A172 (cell line): ENCODE results near the gene EIF1AD. TPM values are rescaled to one million over a fixed set of nuclear protein-coding genes. Genes with fewer than 3 reads are reported as not detected.
"Not testable (repeated sequence)": the region's sequence is repeated elsewhere in the genome, so short reads cannot be mapped to it uniquely, and the experiment has no call there.

Source experiments
- DNase-seq: peaks from one replicate; pipeline ENCODE4 v3.0.0-alpha.2; 2015; ENCODE audit warnings: low spot score
- total RNA-seq: library from RNA; depleted of rRNA; stranded (reverse); fragments of >200 nt; shearing (Covaris generic); gene quantifications from 2 replicates; pipeline ENCODE4 v1.2.3, GENCODE V29; 2014

The EIF1AD gene
- total RNA-seq, 1 experiment from 2014 or later: 54.5 TPM

DNA sequence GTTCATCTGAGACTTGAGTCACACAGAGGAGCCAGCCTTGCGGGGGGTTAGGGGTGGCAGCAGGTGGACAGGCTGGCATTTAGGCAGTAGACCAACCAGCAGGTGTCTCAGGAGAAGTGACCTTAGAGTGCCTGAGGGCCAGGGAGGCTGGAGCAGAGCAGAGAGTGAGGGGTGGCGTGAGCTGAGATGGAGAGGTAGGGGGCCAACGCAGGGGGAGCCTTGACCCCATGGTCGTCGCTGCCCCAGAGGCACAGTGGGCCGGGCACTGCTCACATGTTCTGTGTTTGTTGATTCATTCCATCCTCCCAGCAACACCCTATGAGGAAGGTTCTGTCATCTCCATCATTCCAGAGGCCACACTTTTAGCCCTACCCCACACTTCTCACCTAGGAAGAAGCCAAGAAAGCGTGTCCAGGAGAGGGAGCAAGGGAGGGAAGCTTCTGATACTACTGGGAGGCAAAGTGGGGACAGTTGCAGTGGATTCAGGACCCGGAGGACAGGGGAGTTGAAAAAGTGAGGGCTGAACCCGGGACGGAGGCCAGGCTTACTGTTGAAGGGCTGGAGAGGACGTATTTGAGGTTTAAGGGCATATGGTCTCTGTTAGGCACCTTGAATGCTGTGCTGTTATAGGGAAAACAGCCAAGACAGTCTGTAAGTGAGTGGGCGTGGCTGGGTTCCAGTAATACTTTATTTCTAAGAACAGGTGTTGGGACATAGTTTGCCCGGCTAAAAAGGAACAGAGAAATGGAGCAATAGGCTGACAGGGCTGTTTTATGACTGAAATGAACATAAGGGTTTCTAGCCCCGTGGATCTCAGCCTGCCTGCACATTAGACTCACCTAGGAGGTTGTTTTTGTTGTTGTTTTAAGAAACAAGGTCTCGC, 33.1 kb downstream of the EIF1AD start:
- DNase-seq: no peak

DNA sequence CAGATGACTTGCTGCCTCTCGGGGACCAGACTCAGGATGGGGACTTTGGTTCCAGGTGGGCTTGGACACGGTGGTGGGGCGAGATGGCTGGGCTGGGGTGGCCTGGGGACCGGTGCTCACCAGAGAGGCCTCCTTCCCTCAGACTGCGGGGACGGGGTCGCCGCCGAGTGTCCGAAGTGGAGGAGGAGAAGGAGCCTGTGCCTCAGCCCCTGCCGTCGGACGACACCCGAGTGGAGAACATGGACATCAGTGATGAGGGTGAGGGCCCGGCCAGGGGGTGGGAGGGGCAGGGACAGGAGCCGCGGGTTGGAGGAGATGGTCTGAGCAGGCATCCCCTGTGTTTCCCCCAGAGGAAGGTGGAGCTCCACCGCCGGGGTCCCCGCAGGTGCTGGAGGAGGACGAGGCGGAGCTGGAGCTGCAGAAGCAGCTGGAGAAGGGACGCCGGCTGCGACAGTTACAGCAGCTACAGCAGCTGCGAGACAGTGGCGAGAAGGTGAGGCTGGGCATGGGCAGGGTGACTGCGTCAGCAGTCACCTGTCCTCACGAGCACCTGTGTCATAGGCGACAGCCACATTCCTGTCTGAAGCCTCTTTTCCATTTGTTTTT, 34.5 kb downstream of the EIF1AD start:
- no peak for DNase-seq

DNA sequence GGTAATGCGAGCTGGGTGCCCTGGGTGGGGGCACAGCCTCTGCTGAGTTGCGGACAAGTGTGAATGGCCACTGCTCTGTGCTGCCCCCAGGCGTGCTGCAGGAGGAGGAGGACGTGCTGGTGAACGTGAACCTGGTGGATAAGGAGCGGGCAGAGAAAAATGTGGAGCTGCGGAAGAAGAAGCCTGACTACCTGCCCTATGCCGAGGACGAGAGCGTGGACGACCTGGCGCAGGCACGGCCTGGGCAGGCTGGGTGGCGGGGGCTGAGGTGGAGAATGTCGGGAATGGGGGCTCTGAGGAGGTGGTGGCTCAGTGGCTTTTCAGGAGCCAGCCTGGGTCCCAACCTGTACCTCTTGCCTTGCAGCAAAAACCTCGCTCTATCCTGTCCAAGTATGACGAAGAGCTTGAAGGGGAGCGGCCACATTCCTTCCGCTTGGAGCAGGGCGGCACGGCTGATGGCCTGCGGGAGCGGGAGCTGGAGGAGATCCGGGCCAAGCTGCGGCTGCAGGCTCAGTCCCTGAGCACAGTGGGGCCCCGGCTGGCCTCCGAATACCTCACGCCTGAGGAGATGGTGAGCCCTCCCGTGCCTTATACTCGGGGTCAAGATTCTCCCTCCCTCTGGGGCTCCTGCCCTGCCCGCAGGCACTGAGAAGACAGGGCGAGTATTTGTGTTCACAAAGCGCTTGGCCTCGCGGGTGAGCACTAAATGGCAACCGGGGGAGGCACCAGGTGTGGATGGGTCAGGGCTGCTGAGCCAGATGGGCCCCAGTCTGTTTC, 35.8 kb downstream of the EIF1AD start:
- no peak for DNase-seq

DNA sequence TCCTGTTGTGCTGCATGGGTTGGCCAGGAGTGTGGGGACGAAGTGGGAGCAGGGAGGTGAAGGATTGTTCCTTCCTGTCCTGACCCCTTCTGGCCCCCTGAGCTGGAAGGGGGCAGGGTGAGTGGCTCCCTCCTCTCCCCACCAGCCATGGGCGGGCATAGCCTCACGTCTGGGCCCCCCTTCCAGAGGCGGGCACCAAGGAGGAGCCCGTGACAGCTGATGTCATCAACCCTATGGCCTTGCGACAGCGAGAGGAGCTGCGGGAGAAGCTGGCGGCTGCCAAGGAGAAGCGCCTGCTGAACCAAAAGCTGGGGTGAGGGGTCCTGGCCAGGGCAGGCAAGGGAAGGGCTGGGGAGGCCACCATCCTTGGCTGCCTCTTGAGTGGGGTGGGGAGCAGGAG, 37.1 kb downstream of the EIF1AD start:
- no peak for DNase-seq

DNA sequence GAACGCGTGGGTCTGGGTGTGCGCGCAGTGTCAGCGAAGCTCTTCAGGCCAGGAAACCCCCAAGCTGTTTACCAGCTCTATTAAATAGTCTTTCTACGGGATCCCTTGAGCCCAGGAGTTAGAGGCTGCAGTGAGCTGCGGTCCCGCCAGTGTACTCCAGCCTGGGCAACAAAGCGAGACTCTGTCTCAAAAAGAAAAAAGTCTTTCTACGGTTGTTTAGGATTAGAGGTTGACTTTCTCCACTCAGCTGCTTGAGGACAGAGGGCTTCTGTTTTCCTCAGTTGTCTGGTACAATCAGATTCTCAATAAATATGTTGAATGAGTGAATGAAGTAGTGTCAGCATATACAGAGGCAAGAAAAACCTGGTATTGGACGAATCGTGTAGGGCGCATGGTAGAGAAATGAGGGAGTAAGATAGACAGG, 39.8 kb downstream of the EIF1AD start:
- DNase-seq: no peak

DNA sequence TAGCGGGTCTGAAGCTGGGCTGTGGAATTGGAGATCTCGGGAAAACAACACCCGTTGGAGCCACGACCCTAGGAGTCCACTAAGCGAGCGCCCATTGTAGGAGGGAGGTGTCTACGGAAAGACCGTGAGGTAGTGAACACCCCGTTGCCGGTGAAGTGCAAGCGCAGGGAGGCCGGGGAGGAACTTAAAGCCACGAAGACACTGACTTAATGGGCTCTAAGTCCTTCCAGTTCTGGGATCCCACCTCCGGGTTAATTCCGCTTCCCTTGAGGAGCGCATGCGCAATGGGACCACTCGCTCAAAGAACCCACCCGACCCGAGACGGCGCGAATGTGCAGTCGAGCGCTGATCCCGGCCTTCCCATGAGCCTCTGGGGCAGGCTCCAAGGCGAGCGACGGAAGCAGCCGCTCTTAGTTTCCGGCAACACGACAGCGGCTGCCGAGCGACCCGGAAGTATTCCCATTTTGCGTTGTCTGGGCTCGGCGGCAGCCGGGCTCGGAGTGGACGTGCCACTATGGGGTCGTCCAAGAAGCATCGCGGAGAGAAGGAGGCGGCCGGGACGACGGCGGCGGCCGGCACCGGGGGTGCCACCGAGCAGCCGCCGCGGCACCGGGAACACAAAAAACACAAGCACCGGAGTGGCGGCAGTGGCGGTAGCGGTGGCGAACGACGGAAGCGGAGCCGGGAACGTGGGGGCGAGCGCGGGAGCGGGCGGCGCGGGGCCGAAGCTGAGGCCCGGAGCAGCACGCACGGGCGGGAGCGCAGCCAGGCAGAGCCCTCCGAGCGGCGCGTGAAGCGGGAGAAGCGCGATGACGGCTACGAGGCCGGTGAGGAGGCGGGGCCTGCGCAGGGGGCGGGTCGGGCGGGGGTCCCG, 40.5 kb downstream of the EIF1AD start, which contains the start of gene SART1:
SART1 (plus strand) TSS at position 468 of the 874 bp plus-strand sequence; CDS start at position 515, 47 bp downstream.
- peak; percentile 92 for DNase-seq

DNA sequence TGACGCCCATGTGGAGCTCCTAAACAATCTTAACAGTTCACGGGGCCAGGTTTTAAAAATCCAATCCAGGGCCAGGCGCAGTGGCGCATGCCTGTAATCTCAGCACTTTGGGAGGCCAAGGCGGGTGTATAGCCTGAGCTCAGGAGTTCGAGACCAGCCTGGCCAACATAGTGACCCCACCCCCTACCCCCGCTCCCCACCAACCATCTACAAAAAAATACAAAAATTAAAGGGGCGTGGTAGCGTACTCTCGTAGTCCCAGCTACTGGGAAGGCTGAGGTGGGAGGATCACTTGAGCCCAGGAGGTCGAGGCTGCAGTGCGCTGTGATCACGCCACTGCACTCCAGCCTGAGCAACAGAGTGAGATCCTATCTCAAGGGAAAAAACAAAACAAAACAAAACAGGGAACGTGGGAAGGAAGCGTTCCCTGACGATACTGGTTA, 41.1 kb downstream of the EIF1AD start:
- no peak for DNase-seq

DNA sequence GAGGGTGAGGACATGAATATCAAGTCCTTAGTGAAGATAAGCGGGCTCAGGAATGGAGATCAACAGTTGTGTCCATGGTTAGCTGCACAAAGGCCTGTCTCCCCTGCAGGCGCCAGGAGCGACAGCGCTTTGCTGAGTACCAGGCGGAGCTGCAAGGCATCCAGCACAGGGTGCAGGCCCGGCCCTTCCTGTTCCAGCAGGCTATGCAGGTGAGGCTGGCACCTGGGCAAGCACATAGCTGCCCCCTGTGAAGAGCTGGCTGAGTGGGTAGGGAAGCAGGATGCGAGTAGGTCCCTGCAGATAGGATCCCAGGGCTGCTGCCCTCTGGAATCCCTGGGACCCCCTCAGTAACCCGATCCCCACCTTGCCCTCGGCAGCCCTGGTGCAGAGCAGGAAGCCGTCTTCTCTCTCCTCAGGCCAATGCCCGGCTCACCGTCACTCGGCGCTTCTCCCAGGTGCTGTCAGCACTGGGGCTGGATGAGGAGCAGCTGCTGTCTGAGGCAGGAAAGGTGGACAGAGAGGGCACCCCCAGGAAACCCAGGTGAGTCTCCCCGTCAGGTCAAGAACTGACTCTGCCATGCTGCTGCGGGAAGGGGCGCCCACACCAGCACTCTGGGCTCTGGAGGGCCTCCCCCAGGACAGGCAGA, 43.1 kb downstream of the EIF1AD start:
- no peak for DNase-seq

DNA sequence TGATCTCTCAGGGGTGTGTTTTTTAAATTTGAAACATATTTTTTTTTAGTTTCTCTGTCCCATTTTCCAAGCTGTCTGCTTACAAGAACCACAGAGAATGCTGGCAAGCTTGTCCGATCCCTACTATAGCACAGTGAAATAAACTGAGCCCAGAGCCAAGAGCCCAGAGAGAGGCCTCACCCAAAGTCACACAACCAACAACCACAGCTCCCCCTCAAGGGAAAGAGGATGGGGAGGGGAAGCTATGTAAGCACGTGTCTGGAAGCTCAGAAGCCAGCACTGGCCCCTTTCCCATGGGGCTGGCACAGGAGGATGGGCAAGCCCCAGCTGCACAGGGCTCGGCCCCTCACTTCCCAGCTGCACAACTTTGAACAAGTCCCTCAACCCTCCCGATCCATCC, 43.7 kb downstream of the EIF1AD start:
- no peak for DNase-seq

DNA sequence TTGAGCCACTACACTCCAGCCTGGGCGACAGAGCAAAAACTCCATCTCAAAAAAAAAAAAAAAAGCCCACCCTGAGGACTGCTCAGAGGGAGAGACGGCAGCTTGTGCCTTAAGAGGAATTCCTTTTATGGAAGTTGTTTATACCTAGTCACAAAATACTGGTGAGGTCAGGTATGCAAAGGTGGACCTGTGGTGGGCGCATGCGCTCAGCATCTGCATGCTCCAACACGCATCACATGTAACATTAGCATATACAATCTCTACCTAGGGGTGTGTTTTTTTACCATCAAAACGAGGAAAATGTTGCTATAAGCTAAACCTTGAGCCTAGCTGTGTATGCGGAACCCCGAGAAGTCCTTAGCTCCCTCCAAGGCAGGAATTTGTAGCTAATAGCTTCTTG, 47.2 kb downstream of the EIF1AD start:
- no peak for DNase-seq

DNA sequence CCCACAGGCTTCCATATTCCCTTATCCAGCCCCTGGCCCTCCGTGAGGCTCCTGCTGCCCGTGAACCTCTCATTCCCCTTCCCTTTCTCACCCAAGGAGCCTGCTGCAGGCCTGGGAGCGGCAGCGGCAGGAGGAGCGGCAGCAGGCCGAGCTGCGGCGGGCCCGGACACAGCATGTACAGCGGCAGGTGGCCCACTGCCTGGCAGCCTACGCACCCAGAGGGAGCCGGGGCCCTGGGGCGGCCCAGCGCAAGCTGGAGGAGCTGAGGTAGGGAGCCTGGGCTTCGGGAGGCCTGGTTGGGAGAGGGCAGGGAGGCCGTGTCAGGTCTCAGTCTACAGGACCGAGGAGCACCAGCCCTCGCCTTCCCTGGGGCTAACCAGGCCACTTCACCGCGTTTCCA, 48.5 kb downstream of the EIF1AD start:
- no peak for DNase-seq

DNA sequence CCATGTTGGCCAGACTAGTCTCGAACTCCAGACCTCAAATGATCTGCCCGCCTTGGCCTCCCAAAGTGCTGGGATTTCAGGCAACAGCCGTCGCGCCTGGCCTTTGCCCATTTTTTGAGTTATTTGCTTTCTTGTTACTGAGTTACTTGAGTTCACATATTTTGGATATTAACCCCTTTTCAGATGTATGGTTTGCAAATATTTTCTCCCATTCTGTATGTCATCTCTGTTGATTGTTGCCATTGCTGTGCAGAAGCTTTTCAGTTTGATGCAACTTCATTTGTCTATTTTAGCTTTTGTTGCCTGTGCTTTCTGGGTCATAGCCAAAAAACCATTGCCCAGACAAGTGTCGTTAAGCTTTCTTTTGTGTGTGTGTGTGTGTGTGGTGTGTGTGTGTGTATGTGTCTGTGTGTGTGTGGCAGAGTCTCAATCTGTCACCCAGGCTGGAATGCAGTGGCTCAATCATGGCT, 49.9 kb downstream of the EIF1AD start:
- no peak for DNase-seq

DNA sequence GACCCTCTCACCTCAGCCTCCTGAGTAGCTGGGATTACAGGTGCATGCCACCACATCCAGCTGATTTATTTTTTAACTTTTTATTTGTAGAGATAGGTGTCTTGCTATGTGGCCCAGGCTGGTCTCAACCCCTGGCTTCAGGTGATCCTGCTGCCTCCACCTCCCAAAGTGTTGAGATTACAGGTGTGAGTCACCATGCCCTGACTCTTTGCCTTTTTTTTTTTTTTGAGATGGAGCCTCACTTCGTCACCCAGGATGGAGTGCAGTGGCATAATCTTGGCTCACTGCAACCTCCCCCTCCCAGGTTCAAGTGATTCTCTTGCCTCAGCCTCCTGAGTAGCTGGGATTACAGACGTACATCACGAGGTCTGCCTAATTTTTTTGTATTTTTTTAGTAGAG, 50.3 kb downstream of the EIF1AD start:
- not testable (repeated sequence) for DNase-seq

DNA sequence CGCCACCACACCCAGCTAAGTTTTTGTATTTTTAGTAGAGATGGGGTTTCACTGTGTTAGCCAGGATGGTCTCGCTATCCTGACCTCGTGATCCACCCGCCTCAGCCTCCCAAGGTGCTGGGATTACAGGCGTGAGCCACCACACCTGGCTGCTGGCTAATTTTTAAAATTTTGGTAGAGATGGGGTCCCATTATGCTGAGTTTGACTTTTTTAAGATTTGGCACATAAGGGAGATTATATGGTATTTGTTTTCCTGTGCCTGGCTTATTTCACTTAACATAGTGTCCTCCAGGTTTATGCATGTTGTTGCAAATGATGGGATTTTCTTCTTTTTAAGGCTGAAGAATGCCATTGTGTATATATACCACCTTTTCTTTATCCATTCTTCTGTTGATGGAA, 51.2 kb downstream of the EIF1AD start:
- not testable (repeated sequence) for DNase-seq

DNA sequence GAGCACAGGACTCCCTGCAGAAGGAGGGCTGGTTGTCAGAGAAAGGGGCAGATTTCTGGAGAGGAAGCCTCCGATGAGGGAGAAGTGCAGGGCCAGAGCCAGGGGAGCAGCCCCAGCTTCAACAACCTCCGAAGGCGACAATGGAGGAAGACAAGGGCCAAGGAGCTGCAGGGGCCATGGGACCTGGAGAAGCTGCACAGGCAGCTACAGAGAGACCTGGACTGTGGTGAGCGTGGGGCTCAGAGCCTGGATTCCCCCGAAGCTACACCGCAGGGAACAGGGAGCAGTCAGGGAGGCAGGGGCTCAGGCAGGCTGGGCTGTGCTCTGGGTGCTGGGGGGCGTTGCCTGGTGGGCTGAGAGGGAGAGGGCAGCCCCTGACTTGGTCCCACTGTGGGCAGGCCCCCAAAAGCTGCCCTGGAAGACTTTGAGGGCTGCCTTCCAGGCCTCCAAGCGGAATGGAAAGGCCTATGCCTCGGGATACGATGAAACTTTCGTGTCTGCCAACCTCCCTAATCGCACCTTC, 54.3 kb downstream of the EIF1AD start:
- no peak for DNase-seq

DNA sequence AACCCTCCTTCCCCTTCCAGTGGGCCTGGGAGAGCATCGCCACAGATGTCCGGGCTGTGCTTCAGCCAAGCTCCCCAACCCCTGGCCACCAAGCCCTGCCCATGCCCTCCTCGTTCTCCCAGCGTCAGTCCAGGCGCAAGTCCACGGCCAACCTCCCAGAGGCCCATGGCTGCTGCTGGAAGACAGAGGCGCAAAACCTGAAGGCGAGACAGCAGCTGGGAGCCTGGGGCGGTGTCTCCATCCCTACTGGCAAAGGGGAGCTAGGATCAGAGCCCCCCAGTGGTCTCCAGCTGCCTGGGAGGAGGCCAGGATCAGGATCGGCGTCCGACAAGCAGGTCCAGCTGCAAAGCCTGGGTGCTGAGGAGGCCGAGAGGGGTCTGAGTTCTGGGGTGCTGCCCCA, 54.8 kb downstream of the EIF1AD start:
- DNase-seq: no peak

DNA sequence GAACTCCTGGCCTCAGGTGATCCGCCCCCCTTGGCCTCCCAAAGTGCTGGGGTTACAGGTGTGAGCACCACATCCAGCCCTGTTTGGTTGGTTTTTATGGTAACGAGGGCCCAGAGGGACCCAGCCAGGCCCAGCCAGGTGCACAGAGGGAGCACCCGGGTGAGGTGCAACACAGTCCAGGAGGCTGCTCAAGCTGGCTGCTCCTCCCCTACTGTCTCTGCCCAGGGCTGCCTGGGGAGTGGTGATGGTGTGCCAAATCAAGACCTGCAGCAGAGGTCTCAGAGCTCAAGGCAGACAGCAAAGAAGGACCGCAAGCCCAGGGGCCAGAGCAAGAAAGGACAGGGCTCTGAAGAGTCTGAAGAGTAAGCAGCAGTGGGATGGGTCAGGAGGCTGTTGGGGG, 55.3 kb downstream of the EIF1AD start:
- DNase-seq: no peak
